SK-N-SH (cell line): ENCODE measurements around the gene HTRA2.

Source experiments
- CTCF ChIP-seq: fragments of 200-600 bp; sonication (generic); IDR thresholded peaks from 2 replicates; pipeline ENCODE4 v1.6.1; 2017; ENCODE audit warnings: antibody characterized with exemption, mild to moderate bottlenecking, moderate library complexity
- EZH2phosphoT487 ChIP-seq: fragments of 200-600 bp; sonication (generic); IDR thresholded peaks from 2 replicates; pipeline ENCODE4 v1.6.1; 2017; ENCODE audit warnings: low read depth, mixed run types, mild to moderate bottlenecking, antibody characterized with exemption, moderate library complexity, borderline replicate concordance
- GABPA ChIP-seq: IDR thresholded peaks from 2 replicates; pipeline ENCODE4 v1.4.0; 2012; ENCODE audit warnings: low read depth, mild to moderate bottlenecking
- POLR2AphosphoS5 ChIP-seq: IDR thresholded peaks from 2 replicates; pipeline ENCODE4 v1.6.1; 2012; ENCODE audit warnings: low read depth, low read length
- SMC3 ChIP-seq: IDR thresholded peaks from 2 replicates; pipeline ENCODE4 v1.6.1; 2012; ENCODE audit warnings: low read depth, low read length, improper control_type of control experiment
- TAF1 ChIP-seq: IDR thresholded peaks from 2 replicates; pipeline ENCODE4 v1.6.1; 2012; ENCODE audit warnings: low read depth, mild to moderate bottlenecking, low read length, moderate library complexity, borderline replicate concordance
- YY1 ChIP-seq: IDR thresholded peaks from 2 replicates; pipeline ENCODE4 v1.4.0; 2012; ENCODE audit warnings: low read depth, mild to moderate bottlenecking
- TF ChIP-seq, protein P1 (sequence below): IDR thresholded peaks from 2 replicates; pipeline ENCODE4 v1.4.0; 2012; ENCODE audit warnings: low read depth

- TF ChIP-seq CTCF (no peak), EZH2phosphoT487 (no peak), POLR2AphosphoS5 (no peak), TAF1 (no peak), GABPA (no peak), YY1 (no peak), SMC3 (no peak)
- TF ChIP-seq, protein P1, sequence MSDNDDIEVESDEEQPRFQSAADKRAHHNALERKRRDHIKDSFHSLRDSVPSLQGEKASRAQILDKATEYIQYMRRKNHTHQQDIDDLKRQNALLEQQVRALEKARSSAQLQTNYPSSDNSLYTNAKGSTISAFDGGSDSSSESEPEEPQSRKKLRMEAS = peak; percentile 77; the same call in 1 of the 2 replicates
Measured at GRCh38 chr2:74530239-74531187, 780 bp downstream of the HTRA2 start.
